Upper lobe of right lung (tissue), 1 donor: ENCODE measurements around the gene TMEM181. TPM values are rescaled to one million over a fixed set of nuclear protein-coding genes. Genes with fewer than 3 reads are reported as not detected.
A peak's percentile ranks its signal among the peaks of the same experiment; 100 is the strongest.
"Not testable (repeated sequence)": the region's sequence is repeated elsewhere in the genome, so short reads cannot be mapped to it uniquely, and the experiment has no call there.

ENCODE experiments used
- ATAC-seq: fragments of 200-7000 bp; cut with Tn5 transposase; one replicate; pipeline ENCODE4 v1.9.1; 2020; ENCODE audit warnings: mild to moderate bottlenecking, moderate library complexity
- DNase-seq: peaks from one replicate; pipeline ENCODE4 v3.0.0-alpha.2; 2020
- H3K27ac ChIP-seq: fragments of 200-600 bp; one replicate; pipeline ENCODE4 v1.8.0; 2022
- H3K27me3 ChIP-seq: fragments of 200-600 bp; one replicate; pipeline ENCODE4 v1.8.0; 2022; ENCODE audit warnings: mild to moderate bottlenecking
- H3K36me3 ChIP-seq: fragments of 200-600 bp; one replicate; pipeline ENCODE4 v1.8.0; 2022
- H3K4me1 ChIP-seq: fragments of 200-600 bp; one replicate; pipeline ENCODE4 v1.8.0; 2022
- H3K4me3 ChIP-seq: fragments of 200-600 bp; one replicate; pipeline ENCODE4 v1.8.0; 2022; ENCODE audit warnings: mild to moderate bottlenecking
- H3K9me3 ChIP-seq: fragments of 200-600 bp; one replicate; pipeline ENCODE4 v1.8.0; 2022
- intact Hi-C: fragments of 100-400 bp; cut with DNase I; formaldehyde crosslinking; loops from one replicate; pipeline ENCODE4 v1.11.0; 2022
- total RNA-seq: library from RNA; stranded (reverse); fragmentation: NEBNext Ultra II Directional; extraction: Animal tissue kit (Norgen Biotek cat#: 25700); gene quantifications from one replicate; pipeline ENCODE4 v1.2.1, GENCODE V29; 2021
- TF ChIP-seq, protein P1 (sequence below): fragments of 200-600 bp; IDR thresholded peaks from one replicate; pipeline ENCODE4 v1.8.0; 2022; ENCODE audit warnings: antibody characterized with exemption
- donor health status: DM: no; HTN: yes; CAD: no; lungs with severe emphysema.

Gene TMEM181
- total RNA-seq, 1 donor from 2014 or later = 31.5 TPM

DNA sequence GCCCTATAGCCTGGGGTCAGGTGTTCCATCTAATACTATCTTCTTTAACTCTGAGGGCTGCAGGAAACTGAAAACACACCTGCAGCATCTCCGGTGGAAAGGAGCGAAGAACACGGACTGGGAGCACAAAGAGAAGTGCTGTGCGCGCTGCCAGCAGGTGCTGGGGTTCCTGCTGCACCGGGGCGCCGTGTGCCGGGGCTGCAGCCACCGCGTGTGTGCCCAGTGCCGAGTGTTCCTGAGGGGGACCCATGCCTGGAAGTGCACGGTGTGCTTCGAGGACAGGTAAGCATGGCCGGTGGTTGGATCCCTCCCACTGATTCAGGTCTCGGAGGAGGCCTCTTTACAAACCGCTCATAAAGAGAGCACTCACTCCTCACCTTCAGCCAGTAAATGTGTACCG, 105.4 kb downstream of the TMEM181 start:
- Histone ChIP-seq H3K9me3 (no peaks in the 10 kb centered on the region), H3K4me1 (peaks cover 41% of the 10 kb centered on the region), H3K27ac (no peak overlapping the region), H3K36me3 (no peaks in the 10 kb centered on the region), H3K4me3 (no peak overlapping the region), H3K27me3 (no peaks in the 10 kb centered on the region)
- intact Hi-C loops = no loop called here
- DNase-seq = no peak
- TF ChIP-seq, protein P1, sequence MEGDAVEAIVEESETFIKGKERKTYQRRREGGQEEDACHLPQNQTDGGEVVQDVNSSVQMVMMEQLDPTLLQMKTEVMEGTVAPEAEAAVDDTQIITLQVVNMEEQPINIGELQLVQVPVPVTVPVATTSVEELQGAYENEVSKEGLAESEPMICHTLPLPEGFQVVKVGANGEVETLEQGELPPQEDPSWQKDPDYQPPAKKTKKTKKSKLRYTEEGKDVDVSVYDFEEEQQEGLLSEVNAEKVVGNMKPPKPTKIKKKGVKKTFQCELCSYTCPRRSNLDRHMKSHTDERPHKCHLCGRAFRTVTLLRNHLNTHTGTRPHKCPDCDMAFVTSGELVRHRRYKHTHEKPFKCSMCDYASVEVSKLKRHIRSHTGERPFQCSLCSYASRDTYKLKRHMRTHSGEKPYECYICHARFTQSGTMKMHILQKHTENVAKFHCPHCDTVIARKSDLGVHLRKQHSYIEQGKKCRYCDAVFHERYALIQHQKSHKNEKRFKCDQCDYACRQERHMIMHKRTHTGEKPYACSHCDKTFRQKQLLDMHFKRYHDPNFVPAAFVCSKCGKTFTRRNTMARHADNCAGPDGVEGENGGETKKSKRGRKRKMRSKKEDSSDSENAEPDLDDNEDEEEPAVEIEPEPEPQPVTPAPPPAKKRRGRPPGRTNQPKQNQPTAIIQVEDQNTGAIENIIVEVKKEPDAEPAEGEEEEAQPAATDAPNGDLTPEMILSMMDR = no peak
- no peak for ATAC-seq

DNA sequence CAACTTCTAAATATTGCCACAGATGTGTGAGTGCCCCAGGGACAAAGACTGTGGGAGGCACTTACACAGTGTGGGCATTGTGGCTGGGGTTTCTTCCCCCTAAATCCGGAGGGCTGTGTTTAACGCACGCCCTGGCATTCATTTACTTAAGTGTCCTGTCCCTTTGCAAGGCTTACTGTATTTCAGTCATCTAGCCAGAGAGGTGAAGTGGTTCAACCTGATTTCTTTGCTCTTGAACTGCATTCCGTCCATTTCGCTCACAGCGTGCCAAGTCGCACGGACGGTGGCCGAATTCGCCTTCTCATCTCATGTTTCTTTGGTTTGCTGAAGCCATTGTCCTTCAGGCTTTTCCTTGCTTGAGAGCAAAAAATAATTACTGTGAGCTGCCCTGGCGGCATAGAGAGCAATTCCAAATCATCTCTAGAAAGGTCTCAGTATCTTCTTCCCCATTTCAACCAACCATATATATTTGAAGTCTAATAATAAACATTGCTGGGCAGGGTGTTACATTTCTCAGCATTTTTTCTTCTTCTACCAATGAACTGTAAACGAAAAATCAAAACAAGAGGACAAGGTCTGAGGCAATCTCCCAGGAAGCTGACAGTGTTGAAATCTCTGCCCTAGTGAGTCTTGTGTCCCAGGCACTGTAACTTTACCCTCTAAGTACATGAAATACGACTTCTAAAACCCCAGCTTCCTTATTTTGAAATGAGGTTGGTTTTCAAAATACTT, 106.9 kb downstream of the TMEM181 start:
- peaks cover 36% of the 10 kb centered on the region for H3K4me1 ChIP-seq
- no peaks in the 10 kb centered on the region for H3K9me3 ChIP-seq
- no peak overlapping the region for H3K4me3 ChIP-seq
- DNase-seq (peak; percentile 86), ATAC-seq (peak; percentile 89)
- TF ChIP-seq, protein P1 = no peak
- no peaks in the 10 kb centered on the region for H3K27me3 ChIP-seq
- peak overlapping the region; percentile 85 for H3K27ac ChIP-seq
- intact Hi-C loops = no loop called here
- H3K36me3 ChIP-seq = no peaks in the 10 kb centered on the region

DNA sequence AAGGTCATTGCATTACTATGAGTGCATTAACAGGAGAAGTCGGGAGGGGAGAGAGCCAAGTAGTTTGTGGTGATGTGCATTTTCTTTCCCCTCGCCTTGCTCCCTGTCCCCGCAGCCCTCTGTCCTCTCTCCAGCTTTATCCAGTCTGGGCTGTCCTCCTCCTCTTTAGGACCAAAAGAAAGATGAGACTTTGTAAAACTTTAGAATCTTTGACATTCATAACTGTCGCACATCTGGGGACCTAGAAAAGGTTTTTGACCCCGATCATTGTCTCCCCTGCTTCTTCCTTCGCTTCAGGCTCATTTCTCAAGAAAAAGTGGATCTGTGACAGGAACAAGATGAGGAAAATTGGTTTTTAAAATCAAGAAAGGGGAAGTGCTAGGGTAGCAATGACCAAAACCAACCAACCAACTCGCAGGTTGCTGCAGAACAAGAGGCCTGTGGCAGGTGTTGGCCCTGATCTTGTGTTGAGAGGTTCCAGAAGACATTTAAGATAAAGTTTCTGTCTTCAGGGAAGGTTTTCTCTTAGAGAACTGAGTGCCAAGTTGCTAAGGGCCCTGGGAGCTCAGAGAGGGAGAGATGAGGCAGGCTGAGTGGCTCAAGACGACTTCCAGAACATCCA, 107.6 kb downstream of the TMEM181 start:
- TF ChIP-seq, protein P1 = no peak
- peaks cover 33% of the 10 kb centered on the region for H3K4me1 ChIP-seq
- no peaks in the 10 kb centered on the region for H3K27me3 ChIP-seq
- no peak for DNase-seq
- no peak overlapping the region for H3K4me3 ChIP-seq
- intact Hi-C loops = no loop called here
- H3K36me3 ChIP-seq = no peaks in the 10 kb centered on the region
- H3K9me3 ChIP-seq = no peaks in the 10 kb centered on the region
- peak overlapping the region; percentile 85 for H3K27ac ChIP-seq
- no peak for ATAC-seq

DNA sequence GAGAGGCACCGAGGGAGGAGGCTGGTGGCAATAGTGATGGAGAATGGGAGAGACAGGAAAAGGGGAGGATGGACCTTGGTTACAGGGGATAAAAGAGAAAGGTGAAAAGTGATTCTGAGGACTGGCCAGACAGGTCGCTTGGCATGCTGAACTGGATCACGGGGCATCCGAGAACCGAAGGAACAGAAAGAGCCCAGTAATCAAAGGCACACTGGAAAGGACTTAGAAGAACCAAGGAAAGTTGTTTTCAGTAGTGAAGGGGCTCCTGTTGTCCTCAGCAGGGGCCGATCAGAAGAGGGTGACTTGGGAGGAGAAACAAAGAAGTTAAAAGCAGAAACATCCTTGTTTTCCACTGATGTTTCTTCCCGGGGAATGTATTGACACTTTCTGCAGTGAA, 108.8 kb downstream of the TMEM181 start:
- peaks cover 23% of the 10 kb centered on the region for H3K4me1 ChIP-seq
- ATAC-seq (no peak), DNase-seq (no peak)
- no peak overlapping the region for H3K27ac ChIP-seq
- no peaks in the 10 kb centered on the region for H3K27me3 ChIP-seq
- H3K9me3 ChIP-seq = no peaks in the 10 kb centered on the region
- no peak overlapping the region for H3K4me3 ChIP-seq
- no peaks in the 10 kb centered on the region for H3K36me3 ChIP-seq
- intact Hi-C loops = no loop called here
- TF ChIP-seq, protein P1 = no peak

DNA sequence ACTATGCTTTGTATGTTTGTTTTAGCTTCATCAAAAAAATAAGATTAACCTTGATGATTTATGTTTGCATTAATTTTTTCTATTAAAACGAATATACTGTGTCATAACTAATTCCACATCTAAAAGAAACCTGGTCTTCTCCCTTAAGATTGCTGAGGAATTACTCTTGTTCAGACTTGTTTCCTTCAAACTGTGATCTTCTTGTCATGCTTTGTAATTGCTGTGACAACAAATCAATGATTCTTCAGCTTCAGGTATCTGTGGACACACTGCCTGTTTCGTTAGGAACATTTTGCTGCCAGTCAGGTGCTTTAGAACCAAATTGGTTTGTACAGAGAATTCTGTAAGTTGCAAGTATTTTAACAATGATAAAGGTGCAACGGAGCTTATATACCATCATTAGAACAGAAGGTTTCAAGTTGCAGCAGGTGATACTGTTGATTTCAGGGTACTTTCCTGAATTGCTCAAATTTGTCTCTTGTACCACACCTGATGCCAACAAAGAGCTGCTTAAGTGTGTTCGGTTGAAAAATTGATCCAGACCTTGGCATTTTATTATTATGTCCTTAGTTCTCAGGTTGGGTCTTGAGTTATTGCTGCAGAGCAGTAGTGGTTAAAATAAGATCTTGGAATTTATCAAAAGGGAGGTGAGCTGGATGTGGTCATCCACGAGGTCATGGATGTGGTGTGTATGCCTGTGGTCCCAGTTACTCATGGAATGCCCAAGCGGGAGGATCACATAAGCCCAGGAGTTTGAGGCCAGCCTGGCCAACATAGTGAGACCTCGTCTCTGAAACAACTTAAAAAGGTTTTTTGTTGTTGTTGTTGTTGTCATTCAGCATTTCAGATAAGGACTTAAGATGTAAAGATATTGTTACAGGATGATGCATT, 109.5 kb downstream of the TMEM181 start:
- no peak overlapping the region for H3K27ac ChIP-seq
- TF ChIP-seq, protein P1 = no peak
- no peaks in the 10 kb centered on the region for H3K9me3 ChIP-seq
- no peaks in the 10 kb centered on the region for H3K27me3 ChIP-seq
- peaks cover 16% of the 10 kb centered on the region for H3K4me1 ChIP-seq
- H3K4me3 ChIP-seq = no peak overlapping the region
- no peak for ATAC-seq
- no peak for DNase-seq
- intact Hi-C loops = no loop called here
- no peaks in the 10 kb centered on the region for H3K36me3 ChIP-seq

DNA sequence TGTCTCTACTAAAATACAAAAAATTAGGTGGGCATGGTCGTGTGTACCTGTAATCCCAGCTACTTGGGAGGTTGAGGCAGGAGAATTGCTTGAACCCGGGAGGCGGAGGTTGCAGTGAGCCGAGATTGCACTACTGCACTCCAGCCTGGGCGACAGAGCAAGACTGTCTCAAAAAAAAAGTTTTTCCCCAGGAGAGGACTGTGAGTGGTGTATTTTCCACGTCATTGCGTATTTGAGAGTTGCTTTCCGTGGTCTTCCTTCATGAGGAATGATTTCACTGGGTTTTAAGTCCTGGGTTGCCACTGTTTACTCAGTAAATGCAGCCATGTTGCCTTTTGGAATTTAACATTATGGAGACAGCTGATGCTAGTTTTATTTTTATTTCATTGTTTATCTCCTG, 112.2 kb downstream of the TMEM181 start:
- H3K9me3 ChIP-seq, DNase-seq, intact Hi-C loops, H3K27me3 ChIP-seq, H3K36me3 ChIP-seq, H3K27ac ChIP-seq, ATAC-seq, H3K4me3 ChIP-seq: not testable (repeated sequence)
- H3K4me1 ChIP-seq = peaks cover 15% of the 10 kb centered on the region
